ENCODE measurements around the gene SNX9.

The SNX9 gene

GRCh38 chr6:157868835-157869234 is 45.8 kb downstream of the SNX9 start:
- TF ChIP-seq ZNF274 (IDR thresholded peaks at IDR 0.05; ENCODE audit: low read depth, low read length): no peak
- H3K4me3 ChIP-seq (ENCODE audit: low read length): no peak overlapping the region

- TF ChIP-seq ZNF274 (IDR thresholded peaks at IDR 0.05; ENCODE audit: low read depth, low read length): no peak
- H3K4me3 ChIP-seq (ENCODE audit: low read length): no peak overlapping the region
Measured at GRCh38 chr6:157869673-157870302, 46.7 kb downstream of the SNX9 start.

GRCh38 chr6:157873735-157874344 is 50.8 kb downstream of the SNX9 start:
- TF ChIP-seq ZNF274 (IDR thresholded peaks at IDR 0.05; ENCODE audit: low read depth, low read length): no peak
- no peak overlapping the region for H3K4me3 ChIP-seq (ENCODE audit: low read length)

GRCh38 chr6:157877149-157877548 is 54.1 kb downstream of the SNX9 start:
- TF ChIP-seq ZNF274 (IDR thresholded peaks at IDR 0.05; ENCODE audit: low read depth, low read length): no peak
- no peak overlapping the region for H3K4me3 ChIP-seq (ENCODE audit: low read length)

GRCh38 chr6:157877573-157878438 is 54.8 kb downstream of the SNX9 start:
- no peak for TF ChIP-seq ZNF274 (IDR thresholded peaks at IDR 0.05; ENCODE audit: low read depth, low read length)
- H3K4me3 ChIP-seq (ENCODE audit: low read length): no peak overlapping the region

GRCh38 chr6:157879034-157879872 is 56.2 kb downstream of the SNX9 start:
- TF ChIP-seq ZNF274 (IDR thresholded peaks at IDR 0.05; ENCODE audit: low read depth, low read length): no peak
- H3K4me3 ChIP-seq (ENCODE audit: low read length): no peak overlapping the region

GRCh38 chr6:157879873-157880254 is 56.8 kb downstream of the SNX9 start:
- no peak for TF ChIP-seq ZNF274 (IDR thresholded peaks at IDR 0.05; ENCODE audit: low read depth, low read length)
- no peak overlapping the region for H3K4me3 ChIP-seq (ENCODE audit: low read length)

- H3K4me3 ChIP-seq (ENCODE audit: low read length): no peak overlapping the region
- TF ChIP-seq ZNF274 (IDR thresholded peaks at IDR 0.05; ENCODE audit: low read depth, low read length): no peak
Measured at GRCh38 chr6:157880534-157880933, 57.5 kb downstream of the SNX9 start.

- no peak overlapping the region for H3K4me3 ChIP-seq (ENCODE audit: low read length)
- no peak for TF ChIP-seq ZNF274 (IDR thresholded peaks at IDR 0.05; ENCODE audit: low read depth, low read length)
Measured at GRCh38 chr6:157881342-157881741, 58.3 kb downstream of the SNX9 start.

- TF ChIP-seq ZNF274 (IDR thresholded peaks at IDR 0.05; ENCODE audit: low read depth, low read length): no peak
- H3K4me3 ChIP-seq (ENCODE audit: low read length): no peak overlapping the region
Measured at GRCh38 chr6:157884756-157885155, 61.7 kb downstream of the SNX9 start.

GRCh38 chr6:157885211-157885788 is 62.3 kb downstream of the SNX9 start:
- TF ChIP-seq ZNF274 (IDR thresholded peaks at IDR 0.05; ENCODE audit: low read depth, low read length): no peak
- H3K4me3 ChIP-seq (ENCODE audit: low read length): no peak overlapping the region

GRCh38 chr6:157885876-157886275 is 62.8 kb downstream of the SNX9 start:
- TF ChIP-seq ZNF274 (IDR thresholded peaks at IDR 0.05; ENCODE audit: low read depth, low read length): no peak

GRCh38 chr6:157887892-157888291 is 64.8 kb downstream of the SNX9 start:
- no peak for TF ChIP-seq ZNF274 (IDR thresholded peaks at IDR 0.05; ENCODE audit: low read depth, low read length)
- no peak overlapping the region for H3K4me3 ChIP-seq (ENCODE audit: low read length)

More at GRCh38 chr6:157885876-157886275, 62.8 kb downstream of the SNX9 start:
- H3K4me3 ChIP-seq (ENCODE audit: low read length): no peak overlapping the region
